HUES48 (cell line): Measurements from ENCODE around the gene CYP2R1.
"Not testable (repeated sequence)": the region's sequence is repeated elsewhere in the genome, so short reads cannot be mapped to it uniquely, and the experiment has no call there.

Source experiments
- H3K27ac ChIP-seq: one replicate; pipeline ENCODE4 v1.7.0; 2013; ENCODE audit warnings: low read depth, low read length, inconsistent platforms
- H3K27me3 ChIP-seq: 2 replicates; pipeline ENCODE4 v1.6.1; 2013; ENCODE audit warnings: mild to moderate bottlenecking, low read length; ENCODE audit not compliant: control insufficient read depth, insufficient read depth
- H3K36me3 ChIP-seq: 2 replicates; pipeline ENCODE4 v1.6.1; 2013; ENCODE audit warnings: low read length; ENCODE audit not compliant: control insufficient read depth, insufficient read depth
- H3K4me1 ChIP-seq: 2 replicates; pipeline ENCODE4 v1.6.1; 2013; ENCODE audit warnings: mild to moderate bottlenecking, low read length; ENCODE audit not compliant: control insufficient read depth, insufficient read depth
- H3K4me3 ChIP-seq: 2 replicates; pipeline ENCODE4 v1.5.1; 2013; ENCODE audit warnings: mild to moderate bottlenecking, low read depth, low read length
- H3K9ac ChIP-seq: 2 replicates; pipeline ENCODE4 v1.6.1; 2013; ENCODE audit warnings: mild to moderate bottlenecking, low read depth, low read length, moderate library complexity
- H3K9me3 ChIP-seq: 2 replicates; pipeline ENCODE4 v1.6.1; 2013; ENCODE audit warnings: low read length; ENCODE audit not compliant: control insufficient read depth, insufficient read depth

CYP2R1 gene

DNA sequence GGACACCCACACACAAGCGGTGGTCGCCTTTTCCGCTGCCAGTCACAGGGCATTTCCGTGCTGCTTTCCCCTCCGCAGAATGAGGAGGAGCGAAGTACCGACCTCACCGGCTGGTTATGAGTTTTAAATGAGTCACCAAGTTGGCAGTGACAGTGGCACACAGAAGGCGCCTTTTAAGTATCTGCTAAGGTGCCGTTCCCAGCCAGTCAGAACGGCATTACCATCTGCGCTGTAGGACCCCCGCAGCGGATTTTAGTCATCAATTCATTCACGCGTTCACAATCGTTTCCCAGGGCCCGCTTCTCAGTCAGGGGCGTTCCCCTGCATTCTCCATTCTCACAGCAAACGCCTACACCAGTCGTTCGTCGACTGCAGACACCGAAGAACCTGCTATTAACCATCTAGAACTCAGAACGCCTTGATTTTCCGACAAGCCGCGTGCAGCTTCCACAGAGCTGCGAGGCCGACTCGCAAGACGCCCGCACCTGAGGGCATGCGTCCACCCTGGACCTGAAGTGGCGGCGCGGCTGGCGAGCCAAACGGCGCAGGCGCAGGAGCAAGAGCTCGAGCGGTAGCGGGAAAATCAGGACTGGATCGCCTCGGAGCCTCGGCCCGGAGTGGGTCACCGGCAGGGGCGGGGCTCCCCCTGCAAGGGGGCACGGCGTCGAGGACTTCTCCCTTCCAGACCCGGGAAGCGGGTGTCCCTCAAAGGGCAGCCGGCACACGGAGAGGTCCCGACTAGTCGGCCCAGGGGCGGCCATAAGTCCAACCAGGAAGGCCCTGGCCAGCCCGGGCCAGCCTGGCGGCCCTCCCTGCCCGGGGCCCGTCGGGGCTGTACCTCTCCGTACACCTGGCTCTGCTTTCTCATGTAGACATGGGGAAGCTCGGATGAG, 642 bp downstream of the CYP2R1 start:
- H3K9ac ChIP-seq, result peak overlapping the region; percentile 37; the same call in 1 of the 2 replicates
- H3K36me3 ChIP-seq, result no peaks in the 10 kb centered on the region
- no peaks in the 10 kb centered on the region for H3K9me3 ChIP-seq
- 0 out of 2 replicates have a peak, but pooled peaks cover 2% of the 10 kb centered on the region for H3K4me1 ChIP-seq
- H3K4me3 ChIP-seq, result peak overlapping the region; percentile 76
- peaks cover 20% of the 10 kb centered on the region for H3K27me3 ChIP-seq
- peak overlapping the region; percentile 80 for H3K27ac ChIP-seq

DNA sequence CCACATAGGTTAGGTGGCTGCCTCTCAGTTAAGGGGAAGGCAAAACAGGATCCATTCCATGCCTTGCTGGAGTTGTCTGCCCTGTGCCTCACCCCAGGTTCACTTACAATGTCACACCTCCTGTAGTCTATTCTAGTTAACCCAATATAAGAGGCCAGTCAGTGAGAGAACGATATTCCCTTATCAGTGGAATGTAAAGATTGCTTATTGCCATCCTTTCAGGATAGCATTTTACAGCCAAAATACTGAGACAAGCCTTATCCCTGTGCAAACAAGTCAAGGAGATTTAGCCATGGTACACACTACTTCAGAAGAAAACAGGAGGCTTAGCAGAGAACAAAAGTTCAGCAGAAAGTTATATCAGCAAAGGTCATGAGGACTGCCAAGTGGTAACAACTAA, 5.5 kb downstream of the CYP2R1 start:
- Histone ChIP-seq H3K4me3 (no peak overlapping the region), H3K4me1 (0 out of 2 replicates have a peak, but pooled peaks cover 2% of the 10 kb centered on the region), H3K27me3 (peaks cover 8% of the 10 kb centered on the region), H3K36me3 (no peaks in the 10 kb centered on the region), H3K9ac (no peak overlapping the region), H3K27ac (no peak overlapping the region), H3K9me3 (no peaks in the 10 kb centered on the region)

DNA sequence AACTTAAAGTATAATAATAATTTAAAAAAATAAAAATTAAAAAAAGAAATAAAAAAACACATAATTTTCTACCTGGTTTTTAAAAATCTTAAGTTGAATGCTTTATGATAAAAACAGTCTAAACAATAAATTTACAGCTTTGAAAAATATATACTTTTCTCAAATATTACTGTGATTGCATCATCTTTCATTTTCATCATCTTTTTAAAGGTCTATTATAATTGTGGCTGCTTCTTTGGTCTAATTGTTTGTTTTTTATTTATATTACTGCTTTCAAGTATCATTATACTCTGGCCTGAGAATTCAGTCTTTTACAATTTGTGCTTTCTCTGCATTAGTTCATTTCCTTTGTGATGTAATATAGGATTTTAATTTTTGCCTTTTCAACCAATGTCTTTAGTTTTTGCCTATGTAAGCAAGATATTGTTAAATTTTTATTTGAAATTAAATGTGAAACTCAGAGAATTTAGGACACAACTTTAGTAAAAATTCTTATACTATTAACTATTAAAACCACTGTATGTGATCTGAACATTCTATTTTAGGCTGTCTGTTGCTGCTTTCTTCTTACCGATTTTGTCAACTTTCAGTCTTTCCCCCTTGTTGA, 7.3 kb downstream of the CYP2R1 start:
- Histone ChIP-seq H3K4me3 (no peak overlapping the region), H3K9me3 (no peaks in the 10 kb centered on the region), H3K9ac (no peak overlapping the region), H3K27me3 (no peaks in the 10 kb centered on the region), H3K27ac (no peak overlapping the region), H3K36me3 (0 out of 2 replicates have a peak, but pooled peaks cover 6% of the 10 kb centered on the region), H3K4me1 (no peaks in the 10 kb centered on the region)

DNA sequence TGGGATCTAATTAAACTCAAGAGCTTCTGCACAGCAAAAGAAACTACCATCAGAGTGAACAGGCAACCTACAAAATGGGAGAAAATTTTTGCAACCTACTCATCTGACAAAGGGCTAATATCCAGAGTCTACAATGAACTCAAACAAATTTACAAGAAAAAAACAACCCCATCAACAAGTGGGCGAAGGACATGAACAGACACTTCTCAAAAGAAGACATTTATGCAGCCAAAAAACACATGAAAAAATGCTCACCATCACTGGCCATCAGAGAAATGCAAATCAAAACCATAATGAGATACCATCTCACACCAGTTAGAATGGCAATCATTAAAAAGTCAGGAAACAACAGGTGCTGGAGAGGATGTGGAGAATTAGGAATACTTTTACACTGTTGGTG, 8.3 kb downstream of the CYP2R1 start:
- H3K4me1 ChIP-seq, result not testable (repeated sequence)

GRCh38 chr11:14882196-14882595, 9.8 kb downstream of the CYP2R1 start:
- Histone ChIP-seq H3K36me3 (peaks cover 18% of the 10 kb centered on the region), H3K9ac (no peak overlapping the region), H3K4me3 (no peak overlapping the region), H3K4me1 (no peaks in the 10 kb centered on the region), H3K27me3 (no peaks in the 10 kb centered on the region), H3K9me3 (no peaks in the 10 kb centered on the region), H3K27ac (no peak overlapping the region)

More for the DNA sequence above, 8.3 kb downstream of the CYP2R1 start:
- H3K9me3 ChIP-seq, H3K36me3 ChIP-seq, H3K9ac ChIP-seq, H3K4me3 ChIP-seq, H3K27ac ChIP-seq, H3K27me3 ChIP-seq: not testable (repeated sequence)

DNA sequence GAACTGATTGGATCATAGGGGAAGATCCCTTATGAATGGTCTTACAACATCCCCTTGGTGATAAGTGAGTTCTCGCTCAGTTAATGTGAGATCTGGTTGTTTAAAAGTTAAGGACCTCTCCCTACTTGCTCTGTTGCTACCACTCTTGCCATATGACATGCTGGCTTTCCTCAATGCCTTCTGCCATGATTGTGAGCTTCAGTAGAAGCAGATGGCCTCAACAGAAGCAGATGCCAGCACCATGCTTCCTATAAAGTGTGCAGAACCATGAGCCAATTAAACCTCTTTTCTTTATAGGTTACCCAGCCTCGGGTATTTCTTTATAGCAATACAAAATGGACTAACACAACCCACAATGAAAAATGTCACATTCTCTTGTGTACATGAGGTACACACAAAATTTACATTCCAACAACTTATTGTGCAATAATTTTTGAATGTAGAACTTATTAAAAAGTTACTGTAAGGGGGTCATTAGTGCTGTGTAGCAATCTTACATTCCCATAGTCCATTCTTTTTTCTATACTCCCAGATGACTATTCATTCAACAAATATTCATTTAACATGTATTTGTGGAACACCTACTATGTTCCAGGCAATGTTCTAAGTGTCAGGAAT, 10.3 kb downstream of the CYP2R1 start:
- Histone ChIP-seq H3K36me3 (peaks cover 21% of the 10 kb centered on the region), H3K27ac (no peak overlapping the region), H3K9ac (no peak overlapping the region), H3K4me3 (no peak overlapping the region), H3K27me3 (no peaks in the 10 kb centered on the region), H3K9me3 (no peaks in the 10 kb centered on the region), H3K4me1 (no peaks in the 10 kb centered on the region)

- Histone ChIP-seq H3K9ac (no peak overlapping the region), H3K27ac (no peak overlapping the region)
These were observed 16.9 kb downstream of the CYP2R1 start for GRCh38 chr11:14875163-14875562.

DNA sequence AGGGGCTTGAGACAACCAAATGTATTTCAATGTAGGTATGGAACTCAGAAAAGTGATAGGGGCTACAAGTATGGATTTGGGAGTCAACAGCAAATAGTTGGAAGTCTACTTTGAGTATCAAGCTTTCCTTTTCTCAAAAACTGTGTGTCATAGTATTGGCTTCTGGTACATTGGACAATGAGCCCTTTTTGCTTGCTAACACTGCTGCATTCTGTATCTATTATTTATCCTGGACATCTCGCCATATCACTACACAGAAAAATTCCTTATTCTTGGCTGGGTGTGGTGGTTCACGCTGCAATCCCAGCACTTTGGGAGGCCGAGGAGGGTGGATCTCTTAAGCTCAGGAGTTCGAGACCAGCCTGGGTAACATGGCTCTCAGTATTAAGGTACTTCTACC, 18.4 kb downstream of the CYP2R1 start:
- Histone ChIP-seq H3K9me3 (no peaks in the 10 kb centered on the region), H3K4me1 (no peaks in the 10 kb centered on the region), H3K36me3 (peaks cover 14% of the 10 kb centered on the region), H3K27ac (no peak overlapping the region), H3K4me3 (no peak overlapping the region), H3K9ac (no peak overlapping the region), H3K27me3 (no peaks in the 10 kb centered on the region)

More at GRCh38 chr11:14875163-14875562, 16.9 kb downstream of the CYP2R1 start:
- H3K9me3 ChIP-seq, result no peaks in the 10 kb centered on the region
- no peak overlapping the region for H3K4me3 ChIP-seq
- no peaks in the 10 kb centered on the region for H3K4me1 ChIP-seq
- peaks cover 18% of the 10 kb centered on the region for H3K36me3 ChIP-seq
- no peaks in the 10 kb centered on the region for H3K27me3 ChIP-seq

DNA sequence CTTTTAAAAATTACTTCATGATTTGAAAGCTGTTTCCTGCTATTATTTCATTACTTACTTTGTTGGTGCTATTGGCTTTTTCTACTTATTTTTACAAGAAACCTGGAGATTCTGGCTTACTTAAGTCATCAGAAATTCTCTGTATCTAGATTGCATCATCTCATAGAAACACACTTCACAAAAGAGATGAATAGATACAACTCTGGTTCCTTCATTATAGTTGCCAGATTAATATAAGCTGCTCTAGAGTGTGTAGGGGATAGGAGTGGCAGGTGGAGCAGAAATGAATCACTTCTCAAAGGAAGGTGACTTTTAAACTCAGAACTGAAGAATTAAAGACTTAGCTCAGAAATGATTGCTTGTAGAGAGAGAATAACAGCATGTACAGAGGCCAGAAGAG, 20.0 kb downstream of the CYP2R1 start:
- Histone ChIP-seq H3K4me3 (no peak overlapping the region), H3K4me1 (no peaks in the 10 kb centered on the region), H3K27ac (no peak overlapping the region), H3K9me3 (no peaks in the 10 kb centered on the region), H3K9ac (no peak overlapping the region), H3K36me3 (0 out of 2 replicates have a peak, but pooled peaks cover 2% of the 10 kb centered on the region), H3K27me3 (no peaks in the 10 kb centered on the region)

GRCh38 chr11:14863775-14864174, 28.3 kb downstream of the CYP2R1 start:
- not testable (repeated sequence) for H3K4me3 ChIP-seq, H3K27ac ChIP-seq, H3K4me1 ChIP-seq, H3K36me3 ChIP-seq, H3K27me3 ChIP-seq, H3K9ac ChIP-seq, H3K9me3 ChIP-seq

DNA sequence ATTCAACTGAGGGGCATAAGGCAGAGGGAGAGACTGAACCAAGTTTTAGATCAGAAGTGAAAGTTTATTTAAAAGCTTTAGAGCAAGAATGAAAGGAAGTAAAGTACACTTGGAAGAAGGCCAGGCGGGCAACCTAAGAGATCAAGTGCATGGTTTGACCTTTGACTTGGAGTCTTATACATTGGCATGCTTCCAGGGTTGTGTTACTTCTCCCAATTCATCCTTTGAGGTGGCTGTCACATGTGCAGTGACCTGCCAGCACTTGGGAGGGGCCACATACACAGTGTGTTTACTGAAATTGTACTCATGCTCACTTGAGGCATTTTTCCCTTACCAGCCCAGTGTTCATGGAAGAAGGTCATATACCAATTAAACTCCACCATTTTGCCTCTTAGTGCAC, 30.4 kb downstream of the CYP2R1 start:
- Histone ChIP-seq H3K4me3 (no peak overlapping the region), H3K36me3 (no peaks in the 10 kb centered on the region), H3K4me1 (no peaks in the 10 kb centered on the region), H3K27ac (no peak overlapping the region), H3K9me3 (no peaks in the 10 kb centered on the region), H3K27me3 (no peaks in the 10 kb centered on the region), H3K9ac (no peak overlapping the region)
